ENCODE results near the gene CMYA5. TPM values are rescaled to one million over a fixed set of nuclear protein-coding genes. Genes with fewer than 3 reads are reported as not detected.

Gene CMYA5
- total RNA-seq, 4 donors from 2014 or later, result 4.7 to 8.1 (median 6.1) TPM

- Histone ChIP-seq H3K36me3 (no peaks in the 10 kb centered on the region), H3K4me3 (no peak overlapping the region), H3K27me3 (no peaks in the 10 kb centered on the region), H3K27ac (no peak overlapping the region), H3K9me3 (no peaks in the 10 kb centered on the region), H3K4me1 (peaks cover 0 to 8% (median 0%) of the 10 kb centered on the region in 4 donors)
- TF ChIP-seq EP300 (IDR thresholded peaks at IDR 0.05) (no peak), POLR2A (IDR thresholded peaks at IDR 0.05) (no peak), CTCF (IDR thresholded peaks at IDR 0.05) (no peak)
- 56 to 61% methylated on average over 7 of the region's 7 CpGs for WGBS, 2 donors
- no peak for DNase-seq (ENCODE audit: low spot score in 2 of 2)
Observed at GRCh38 chr5:79840084-79840990, 150.7 kb downstream of the CMYA5 start.

DNA sequence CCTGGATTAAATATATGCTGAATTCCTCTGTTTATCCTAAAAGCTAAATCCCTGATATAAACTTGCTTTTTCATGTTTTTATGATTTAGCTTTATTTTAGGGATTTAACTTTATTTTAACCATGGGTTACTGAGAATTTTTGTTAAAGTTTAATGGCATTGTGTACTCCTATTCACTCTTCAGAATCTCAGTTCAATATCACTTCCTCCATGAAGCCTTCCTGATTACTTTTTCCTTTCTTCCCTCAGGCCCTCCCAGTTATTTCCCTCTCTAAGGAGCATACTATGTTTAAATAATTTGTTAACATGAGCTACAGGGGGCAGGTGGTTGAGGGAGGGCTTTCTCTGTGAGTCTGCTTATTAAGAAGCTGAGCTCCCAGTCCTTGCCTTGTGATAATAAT lies 151.5 kb downstream of the CMYA5 start:
- TF ChIP-seq CTCF (IDR thresholded peaks at IDR 0.05), result no peak
- no peak for TF ChIP-seq POLR2A (IDR thresholded peaks at IDR 0.05)
- TF ChIP-seq EP300 (IDR thresholded peaks at IDR 0.05), result no peak
- Histone ChIP-seq H3K27ac (no peak overlapping the region), H3K4me3 (no peak overlapping the region), H3K27me3 (no peaks in the 10 kb centered on the region), H3K4me1 (peaks cover 0 to 13% (median 0%) of the 10 kb centered on the region in 4 donors), H3K36me3 (no peaks in the 10 kb centered on the region), H3K9me3 (no peaks in the 10 kb centered on the region)
- DNase-seq (ENCODE audit: low spot score in 2 of 2), result no peak

GRCh38 chr5:79842006-79842881 lies 152.6 kb downstream of the CMYA5 start:
- Histone ChIP-seq H3K4me3 (no peak overlapping the region), H3K9me3 (no peaks in the 10 kb centered on the region), H3K4me1 (peaks cover 0 to 15% (median 0%) of the 10 kb centered on the region in 4 donors), H3K27ac (no peak overlapping the region), H3K27me3 (no peaks in the 10 kb centered on the region), H3K36me3 (no peaks in the 10 kb centered on the region)
- WGBS, 2 donors, result 81 to 95% methylated on average over 11 of the region's 12 CpGs
- DNase-seq (ENCODE audit: low spot score in 2 of 2), result no peak
- TF ChIP-seq POLR2A (IDR thresholded peaks at IDR 0.05) (no peak), CTCF (IDR thresholded peaks at IDR 0.05) (no peak), EP300 (IDR thresholded peaks at IDR 0.05) (no peak)

DNA sequence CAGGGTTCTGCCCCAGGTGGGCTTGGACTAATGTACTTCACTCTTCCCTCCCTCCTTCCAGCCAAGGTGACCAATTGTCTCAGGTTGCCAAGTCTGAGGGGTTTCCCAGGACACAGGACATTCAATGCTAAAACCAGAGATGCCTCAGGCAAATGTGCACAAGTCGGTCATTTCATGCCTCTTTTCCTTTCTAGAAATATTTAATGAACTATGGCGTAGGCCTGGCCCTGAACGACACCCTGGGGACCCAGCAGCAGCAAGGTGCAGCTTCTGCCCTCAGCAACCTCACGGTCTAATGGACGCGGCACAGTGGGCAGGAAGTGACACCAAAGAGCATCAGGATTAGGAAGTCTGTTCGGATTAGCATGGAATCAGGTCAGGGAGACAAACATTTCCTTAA lies 153.4 kb downstream of the CMYA5 start:
- 73 to 84% methylated on average over 7 of the region's 7 CpGs for WGBS, 2 donors
- Histone ChIP-seq H3K4me1 (peaks cover 0 to 15% (median 0%) of the 10 kb centered on the region in 4 donors), H3K36me3 (no peaks in the 10 kb centered on the region), H3K27me3 (no peaks in the 10 kb centered on the region), H3K27ac (no peak overlapping the region), H3K9me3 (no peaks in the 10 kb centered on the region), H3K4me3 (no peak overlapping the region)
- TF ChIP-seq CTCF (IDR thresholded peaks at IDR 0.05), result no peak
- TF ChIP-seq EP300 (IDR thresholded peaks at IDR 0.05), result no peak
- no peak for TF ChIP-seq POLR2A (IDR thresholded peaks at IDR 0.05)
- no peak for DNase-seq (ENCODE audit: low spot score in 2 of 2)

All from tibial nerve (tissue), 4 donors.